ENCODE measurements around the gene EIF2S3B. TPM values are rescaled to one million over a fixed set of nuclear protein-coding genes. Genes with fewer than 3 reads are reported as not detected.

EIF2S3B gene
- total and polyA plus RNA-seq, 2 of the 4 experiments (the other 2 are of a cell fraction): 0.39 to 6.8 TPM

DNA sequence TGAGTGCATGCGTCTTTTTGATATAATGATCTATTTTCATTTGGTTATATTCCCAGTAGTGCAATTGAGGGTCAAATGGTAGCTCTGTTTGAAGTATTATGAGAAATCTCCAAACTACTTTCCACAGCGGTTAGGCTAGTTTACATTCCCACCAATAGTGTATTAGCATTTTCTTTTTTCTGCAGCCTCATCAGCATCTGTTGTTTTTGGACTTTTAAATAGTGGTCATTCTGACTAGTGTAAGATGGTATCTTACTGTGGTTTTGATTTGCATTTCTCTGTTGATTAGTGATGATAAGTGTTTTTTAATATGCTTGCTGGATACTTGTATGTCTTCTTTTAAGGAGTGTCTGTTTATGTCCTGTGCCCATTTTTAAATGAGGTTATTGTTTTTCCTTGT is 48.8 kb upstream of the EIF2S3B start:
- no TSS peak for BruUV-seq (replicated peaks)
- Histone ChIP-seq H2AFZ (replicated peaks; ENCODE audit: low read length, poor library complexity) (no peak overlapping the region), H3K9me3 (ENCODE audit: control insufficient read depth, insufficient read depth, low read length) (peaks cover 6% of the 10 kb centered on the region), H3K14ac (replicated peaks; ENCODE audit: low read depth, low read length) (no peak overlapping the region), H3K23ac (ENCODE audit: low read depth, low read length) (no peak overlapping the region), H2BK20ac (ENCODE audit: low read depth, low read length) (no peak overlapping the region), H3K4me3 (ENCODE audit: insufficient read depth, low read depth, low read length) (no peak overlapping the region), H2BK5ac (ENCODE audit: low read depth, low read length, poor library complexity, severe bottlenecking) (no peak overlapping the region), H2BK120ac (ENCODE audit: low read depth, low read length) (no peak overlapping the region), H3K9me1 (ENCODE audit: insufficient read depth, low read length) (no peaks in the 10 kb centered on the region), H3K4me2 (ENCODE audit: low read depth, low read length) (no peak overlapping the region), H3K27ac (ENCODE audit: insufficient read depth, low read length) (no peak overlapping the region), H3K36me3 (ENCODE audit: control insufficient read depth, insufficient read depth, low read length) (no peaks in the 10 kb centered on the region), H3K79me1 (ENCODE audit: low read depth in 1 of 2, low read length in 2 of 2) (no peaks in the 10 kb centered on the region), H4K5ac (ENCODE audit: low read depth, low read length) (no peak overlapping the region), H4K91ac (ENCODE audit: insufficient read depth, low read depth, low read length) (no peak overlapping the region), H4K20me1 (ENCODE audit: insufficient read depth, low read length) (no peaks in the 10 kb centered on the region), H3K9ac (ENCODE audit: low read depth, low read length) (no peak overlapping the region), H2AK5ac (ENCODE audit: low read depth, low read length) (no peak overlapping the region), H3K4me1 (ENCODE audit: control insufficient read depth, insufficient read depth, low read length) (no peaks in the 10 kb centered on the region), H3K56ac (ENCODE audit: extremely low read depth, insufficient read depth, low read length) (no peak overlapping the region), H3K27me3 (ENCODE audit: control insufficient read depth, insufficient read depth, low read length) (peaks cover 2% of the 10 kb centered on the region; the same call in 1 of the 2 replicates), H2BK15ac (ENCODE audit: low read depth, low read length) (no peak overlapping the region), H4K8ac (ENCODE audit: low read depth in 2 of 2, low read length in 2 of 2) (no peak overlapping the region), H2AK9ac (replicated peaks; ENCODE audit: low read depth, low read length, poor library complexity) (no peak overlapping the region), H3K18ac (ENCODE audit: low read depth, low read length) (no peak overlapping the region), H3K4ac (ENCODE audit: low read depth, low read length) (no peak overlapping the region)
- ChIA-PET CTCF (no interaction called here), POLR2A (ENCODE audit: unreplicated experiment) (no interaction called here)
- WGBS, 2 experiments (ENCODE audit: extremely low coverage in 2 of 2, insufficient read length in 1 of 2): no CpG with 5 or more reads among the region's 2 CpGs
- dilution Hi-C loops (cut with HindIII; ENCODE audit: low sequenced_read_pairs, unreplicated experiment) (no loop called here), in situ Hi-C loops (cut with MboI; ENCODE audit: low sequenced_read_pairs) (no loop called here), intact Hi-C loops (cut with micrococcal nuclease) (loop anchor here (10.0 kb wide), 1 partner anchor 52 kb away; the partner anchor contains the start of gene KLRC4)
- ATAC-seq (ENCODE audit: low read depth) (no peak), DNase-seq (no peak)
- TF ChIP-seq RFX5 (IDR thresholded peaks at IDR 0.05; ENCODE audit: low read depth, low read length) (no peak), RCOR1 (IDR thresholded peaks at IDR 0.05; ENCODE audit: insufficient replicate concordance, low read length) (no peak), SMC3 (IDR thresholded peaks at IDR 0.05; ENCODE audit: low read depth, low read length) (no peak), MXI1 (IDR thresholded peaks at IDR 0.05; ENCODE audit: borderline replicate concordance, low read depth, low read length) (no peak), FOS (IDR thresholded peaks at IDR 0.05; ENCODE audit: low read depth, low read length) (no peak), MAZ (IDR thresholded peaks at IDR 0.05; ENCODE audit: borderline replicate concordance, low read depth, low read length) (no peak), BHLHE40 (IDR thresholded peaks at IDR 0.05; ENCODE audit: low read depth, low read length) (no peak), POLR2A (IDR thresholded peaks at IDR 0.05; ENCODE audit: low read depth, low read length) (no peak), NFE2L2 (IDR thresholded peaks at IDR 0.05; ENCODE audit: low read depth, low read length) (no peak), CHD1 (IDR thresholded peaks at IDR 0.05; ENCODE audit: low read depth, low read length) (no peak), MAFK (IDR thresholded peaks at IDR 0.05; ENCODE audit: low read depth, low read length) (no peak), RAD21 (IDR thresholded peaks at IDR 0.05; ENCODE audit: low read length) (no peak), CEBPB (IDR thresholded peaks at IDR 0.05; ENCODE audit: low read depth, low read length) (no peak)
- TF ChIP-seq, protein P1, sequence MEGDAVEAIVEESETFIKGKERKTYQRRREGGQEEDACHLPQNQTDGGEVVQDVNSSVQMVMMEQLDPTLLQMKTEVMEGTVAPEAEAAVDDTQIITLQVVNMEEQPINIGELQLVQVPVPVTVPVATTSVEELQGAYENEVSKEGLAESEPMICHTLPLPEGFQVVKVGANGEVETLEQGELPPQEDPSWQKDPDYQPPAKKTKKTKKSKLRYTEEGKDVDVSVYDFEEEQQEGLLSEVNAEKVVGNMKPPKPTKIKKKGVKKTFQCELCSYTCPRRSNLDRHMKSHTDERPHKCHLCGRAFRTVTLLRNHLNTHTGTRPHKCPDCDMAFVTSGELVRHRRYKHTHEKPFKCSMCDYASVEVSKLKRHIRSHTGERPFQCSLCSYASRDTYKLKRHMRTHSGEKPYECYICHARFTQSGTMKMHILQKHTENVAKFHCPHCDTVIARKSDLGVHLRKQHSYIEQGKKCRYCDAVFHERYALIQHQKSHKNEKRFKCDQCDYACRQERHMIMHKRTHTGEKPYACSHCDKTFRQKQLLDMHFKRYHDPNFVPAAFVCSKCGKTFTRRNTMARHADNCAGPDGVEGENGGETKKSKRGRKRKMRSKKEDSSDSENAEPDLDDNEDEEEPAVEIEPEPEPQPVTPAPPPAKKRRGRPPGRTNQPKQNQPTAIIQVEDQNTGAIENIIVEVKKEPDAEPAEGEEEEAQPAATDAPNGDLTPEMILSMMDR (conservative IDR thresholded peaks at IDR 0.05; ENCODE audit: low read depth, low read length): no peak
- TF ChIP-seq, protein P2, sequence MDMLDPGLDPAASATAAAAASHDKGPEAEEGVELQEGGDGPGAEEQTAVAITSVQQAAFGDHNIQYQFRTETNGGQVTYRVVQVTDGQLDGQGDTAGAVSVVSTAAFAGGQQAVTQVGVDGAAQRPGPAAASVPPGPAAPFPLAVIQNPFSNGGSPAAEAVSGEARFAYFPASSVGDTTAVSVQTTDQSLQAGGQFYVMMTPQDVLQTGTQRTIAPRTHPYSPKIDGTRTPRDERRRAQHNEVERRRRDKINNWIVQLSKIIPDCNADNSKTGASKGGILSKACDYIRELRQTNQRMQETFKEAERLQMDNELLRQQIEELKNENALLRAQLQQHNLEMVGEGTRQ (IDR thresholded peaks at IDR 0.05; ENCODE audit: low read depth, low read length): no peak
- TF ChIP-seq, protein P3, sequence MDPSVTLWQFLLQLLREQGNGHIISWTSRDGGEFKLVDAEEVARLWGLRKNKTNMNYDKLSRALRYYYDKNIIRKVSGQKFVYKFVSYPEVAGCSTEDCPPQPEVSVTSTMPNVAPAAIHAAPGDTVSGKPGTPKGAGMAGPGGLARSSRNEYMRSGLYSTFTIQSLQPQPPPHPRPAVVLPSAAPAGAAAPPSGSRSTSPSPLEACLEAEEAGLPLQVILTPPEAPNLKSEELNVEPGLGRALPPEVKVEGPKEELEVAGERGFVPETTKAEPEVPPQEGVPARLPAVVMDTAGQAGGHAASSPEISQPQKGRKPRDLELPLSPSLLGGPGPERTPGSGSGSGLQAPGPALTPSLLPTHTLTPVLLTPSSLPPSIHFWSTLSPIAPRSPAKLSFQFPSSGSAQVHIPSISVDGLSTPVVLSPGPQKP (IDR thresholded peaks at IDR 0.05; ENCODE audit: borderline replicate concordance, low read depth, low read length): no peak
